SHP77 (cell line): ENCODE measurements around the gene VSX1.
A peak's percentile ranks its signal among the peaks of the same experiment; 100 is the strongest.

Source experiments
- DNase-seq, 2 experiments: peaks; one replicate each; lab custom pipeline; 2025; lab: John Stamatoyannopoulos, UW

The VSX1 gene

DNA sequence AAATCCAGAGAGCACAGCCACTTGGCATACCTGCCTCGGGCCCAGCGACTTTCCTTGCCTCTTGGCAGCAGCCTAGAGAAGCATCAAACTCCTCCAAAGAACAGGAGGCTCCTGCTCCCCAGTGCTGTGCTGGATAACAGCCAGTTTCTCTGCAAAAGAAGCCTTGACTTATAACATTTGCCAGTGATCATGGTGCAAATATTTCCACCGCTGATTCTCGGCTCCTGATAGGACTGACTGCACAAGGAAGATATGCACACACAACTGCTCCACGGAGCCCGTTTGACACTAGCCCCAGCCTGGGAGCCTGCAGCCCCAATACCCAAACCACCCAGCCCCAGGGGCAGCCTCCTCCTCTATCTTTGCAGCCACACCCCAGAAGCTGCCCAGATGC lies 41.5 kb downstream of the VSX1 start:
- DNase-seq, result no peak

DNA sequence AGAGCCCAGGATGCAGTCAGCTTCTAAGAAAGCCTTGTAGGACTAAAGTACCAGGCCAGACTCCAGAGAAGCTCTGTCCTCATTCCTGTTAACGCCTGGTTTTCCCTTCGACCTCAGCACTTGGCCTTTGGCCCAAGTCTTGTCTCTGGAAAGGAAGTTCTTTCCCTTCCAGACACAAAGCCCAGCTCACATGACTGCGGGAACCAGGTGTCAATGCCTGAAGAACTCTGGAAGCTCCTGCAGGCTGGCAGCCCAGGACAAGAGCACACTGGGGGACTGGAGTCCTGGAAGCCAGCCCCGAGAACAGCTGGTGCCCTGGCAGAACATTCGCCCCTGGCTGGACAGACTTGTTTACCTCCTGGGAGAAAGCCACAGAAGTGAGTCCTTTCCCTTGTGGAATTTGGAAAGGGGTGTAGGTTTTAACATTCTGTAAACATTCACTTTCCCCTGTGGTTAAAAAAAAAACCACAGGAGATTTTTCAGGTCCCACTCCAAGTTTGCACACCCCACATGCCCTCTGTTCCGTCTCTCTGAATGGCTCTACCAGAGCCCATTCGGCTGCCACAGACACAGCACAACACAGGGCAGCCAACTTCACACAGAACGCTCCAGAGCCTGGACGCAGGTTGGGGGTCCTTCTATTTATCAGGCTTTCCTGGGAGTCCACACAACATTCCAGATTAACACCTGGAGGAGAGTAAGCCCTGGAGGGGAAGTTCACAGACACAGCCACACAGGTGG lies 42.1 kb downstream of the VSX1 start:
- no peak for DNase-seq

- DNase-seq, result no peak
These were observed 43.3 kb downstream of the VSX1 start for GRCh38 chr20:25038591-25039015.

DNA sequence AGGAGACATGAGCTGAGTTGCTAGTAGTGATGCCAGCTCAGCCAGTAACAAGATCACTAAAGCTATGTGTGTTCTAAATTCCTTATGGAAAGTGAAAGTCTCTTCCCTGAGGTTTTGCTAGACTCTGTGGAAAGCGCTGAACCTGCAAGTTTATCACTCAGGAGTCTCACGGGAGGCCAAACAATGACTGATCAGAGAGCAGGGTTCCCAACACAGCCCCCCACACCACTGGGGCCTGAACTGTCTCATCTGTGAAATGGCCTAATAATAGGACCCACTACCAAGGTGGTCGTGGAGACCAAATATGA lies 43.9 kb downstream of the VSX1 start:
- no peak for DNase-seq

GRCh38 chr20:25037288-25038102 lies 44.4 kb downstream of the VSX1 start:
- DNase-seq, result no peak

- no peak for DNase-seq
These were observed 45.5 kb downstream of the VSX1 start for GRCh38 chr20:25036331-25036936.

GRCh38 chr20:25035921-25036320 lies 46.0 kb downstream of the VSX1 start:
- no peak for DNase-seq

DNA sequence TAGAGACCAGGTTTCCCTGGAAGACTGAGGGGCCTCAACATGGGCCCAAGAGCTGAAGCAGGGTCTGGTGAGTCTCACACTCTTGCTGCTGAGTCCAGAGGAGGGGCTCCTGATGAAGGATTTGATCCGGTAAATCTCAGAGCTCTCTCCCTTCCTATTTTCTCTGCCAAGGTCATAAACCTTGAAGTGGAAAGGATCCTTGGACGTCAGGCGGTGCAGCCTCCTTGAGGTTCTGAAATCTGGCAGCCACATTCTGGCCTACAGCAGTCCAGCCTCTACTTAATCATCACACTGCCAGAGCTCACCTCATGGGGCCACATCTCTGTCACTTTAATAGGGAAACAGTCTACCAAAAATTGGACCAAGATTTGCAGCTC lies 48.0 kb downstream of the VSX1 start:
- no peak for DNase-seq

DNA sequence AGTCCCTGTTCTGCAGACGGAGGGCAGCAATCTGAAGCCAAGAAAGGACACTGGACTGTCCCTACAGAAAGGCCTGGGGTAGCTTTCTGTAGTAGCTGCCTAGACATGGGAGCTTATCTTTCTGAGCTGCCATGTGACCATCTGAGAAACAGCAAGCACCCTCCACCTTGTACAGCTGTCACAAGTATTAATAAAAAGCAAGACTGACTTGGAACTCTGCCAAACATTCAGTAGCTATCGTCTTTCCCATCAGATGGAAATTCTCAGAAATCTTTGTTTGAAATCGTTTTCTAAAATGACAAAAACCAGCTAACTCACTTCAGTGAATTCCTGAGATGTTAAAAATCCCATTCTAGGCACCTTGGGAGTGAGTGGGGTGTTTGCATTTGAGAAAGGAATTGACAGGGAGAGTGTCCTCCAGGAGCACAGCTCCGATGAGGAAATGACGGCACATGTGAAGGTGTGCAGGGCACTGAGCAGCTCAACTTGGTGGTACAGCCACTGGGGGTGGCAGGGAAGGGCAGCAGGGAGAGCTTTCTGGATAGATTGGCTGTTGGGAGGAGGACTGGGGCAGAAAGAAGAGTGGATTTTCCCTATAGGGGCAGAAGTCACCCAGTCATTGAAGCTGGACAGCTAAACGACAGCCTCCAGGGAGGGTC lies 48.5 kb downstream of the VSX1 start:
- peak in 1 of 2 experiments; percentile 26 for DNase-seq

- DNase-seq, result no peak
These were observed 49.3 kb downstream of the VSX1 start for GRCh38 chr20:25032478-25033264.

DNA sequence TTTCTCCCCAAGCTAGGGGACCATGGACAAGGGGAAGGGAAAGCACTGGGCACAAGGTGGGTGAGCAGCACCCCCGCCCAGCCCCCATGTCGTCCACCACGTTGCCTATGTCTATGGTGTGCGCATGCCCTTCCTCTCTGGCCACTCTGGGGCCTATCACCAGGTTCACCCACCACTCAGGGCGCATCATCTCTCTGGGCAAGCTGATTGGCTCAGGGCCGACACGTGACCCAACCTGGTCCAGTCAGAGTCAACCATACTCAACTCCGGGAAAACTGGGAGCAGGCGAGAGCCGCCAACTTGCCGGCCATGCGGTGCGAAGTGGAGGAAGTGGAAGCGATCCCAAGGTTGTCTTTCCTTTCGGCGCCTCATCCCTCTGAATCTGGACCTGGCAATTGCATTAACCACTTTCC lies 49.9 kb downstream of the VSX1 start:
- DNase-seq, result no peak

DNA sequence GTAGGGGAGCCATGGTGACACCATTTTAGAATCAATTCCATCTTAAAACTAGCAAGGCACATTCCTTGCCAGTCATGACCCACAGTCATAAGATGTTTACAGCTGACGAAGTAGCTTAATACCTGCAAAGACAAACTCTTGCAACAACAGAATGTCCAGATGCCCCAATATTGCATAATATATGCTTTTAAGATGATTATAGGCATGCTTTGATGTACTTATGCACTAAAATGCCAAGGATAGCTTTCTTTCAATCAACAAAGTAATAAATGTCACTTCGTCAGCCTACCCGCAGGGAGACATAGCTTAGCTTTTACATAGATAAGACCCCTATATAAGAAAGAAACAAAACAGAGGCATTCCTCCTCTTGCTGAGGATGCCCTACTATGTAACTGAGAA lies 50.7 kb downstream of the VSX1 start:
- DNase-seq, result no peak

DNA sequence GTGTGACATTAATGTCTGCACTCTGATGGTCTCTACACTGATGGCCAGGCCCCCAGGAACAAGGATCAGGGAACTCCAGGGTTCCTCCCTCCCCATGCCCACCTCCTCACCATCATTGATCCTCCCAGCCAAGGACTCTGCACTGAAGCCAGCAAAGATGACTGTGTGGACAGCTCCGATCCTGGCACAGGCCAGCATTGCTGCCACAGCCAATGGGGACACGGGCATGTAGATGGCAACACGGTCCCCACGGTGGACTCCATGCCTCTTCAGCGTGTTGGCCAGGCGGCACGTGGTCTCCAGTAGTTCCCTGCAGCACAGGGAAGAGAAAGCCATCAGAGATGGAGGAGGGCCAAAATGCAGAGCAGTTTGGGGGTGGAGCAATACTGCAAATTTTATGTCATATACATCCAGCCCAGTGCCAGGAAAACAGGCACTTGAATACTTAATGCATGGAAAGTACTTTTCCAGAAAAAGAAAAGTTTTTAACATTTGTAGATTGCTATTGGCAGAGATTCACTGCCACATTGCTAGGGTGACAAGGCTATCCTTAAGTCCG lies 51.2 kb downstream of the VSX1 start:
- DNase-seq, result no peak

GRCh38 chr20:25030007-25030648 lies 51.8 kb downstream of the VSX1 start:
- no peak for DNase-seq

- no peak for DNase-seq
These were observed 55.8 kb downstream of the VSX1 start for GRCh38 chr20:25025986-25026605.
